GM18909 (cell line): Measurements from ENCODE around the gene SLC8A3.

Experiments used
- ATAC-seq: cut with Tn5 transposase; IDR thresholded peaks from one replicate; pipeline ENCODE4 v1.9.1; 2021; ENCODE audit warnings: mild to moderate bottlenecking; ENCODE audit not compliant: unreplicated experiment, poor library complexity

SLC8A3 gene

GRCh38 chr14:70006699-70007098, 182.1 kb downstream of the SLC8A3 start:
- ATAC-seq, result no peak

GRCh38 chr14:70005281-70005805, 183.4 kb downstream of the SLC8A3 start:
- ATAC-seq, result no peak

GRCh38 chr14:70004791-70005190, 184.0 kb downstream of the SLC8A3 start:
- ATAC-seq, result no peak

- ATAC-seq, result no peak
Observed at GRCh38 chr14:70002589-70003346, 186.0 kb downstream of the SLC8A3 start.

- ATAC-seq, result no peak
Observed at GRCh38 chr14:70000601-70001000, 188.2 kb downstream of the SLC8A3 start.

- ATAC-seq, result no peak
Observed at GRCh38 chr14:69999261-69999674, 189.5 kb downstream of the SLC8A3 start.

- ATAC-seq, result no peak
Observed at GRCh38 chr14:69997849-69998248, 190.9 kb downstream of the SLC8A3 start.

- no peak for ATAC-seq
Observed at GRCh38 chr14:69996216-69996615, 192.5 kb downstream of the SLC8A3 start.
